ENCODE data around the gene TBC1D21.
A peak's percentile ranks its signal among the peaks of the same experiment; 100 is the strongest.

TBC1D21 gene

GRCh38 chr15:73930790-73931281, 57.5 kb downstream of the TBC1D21 start:
- no peak overlapping the region for H3K4me3 ChIP-seq (ENCODE audit: low read depth, low read length)
- TF ChIP-seq CTCF (IDR thresholded peaks at IDR 0.05; ENCODE audit: low read depth, low read length): no peak

- no peak for TF ChIP-seq CTCF (IDR thresholded peaks at IDR 0.05; ENCODE audit: low read depth, low read length)
- H3K4me3 ChIP-seq (ENCODE audit: low read depth, low read length): no peak overlapping the region
Measured at GRCh38 chr15:73931441-73931840, 58.1 kb downstream of the TBC1D21 start.

- no peak for TF ChIP-seq CTCF (IDR thresholded peaks at IDR 0.05; ENCODE audit: low read depth, low read length)
- no peak overlapping the region for H3K4me3 ChIP-seq (ENCODE audit: low read depth, low read length)
Measured at GRCh38 chr15:73932381-73933191, 59.2 kb downstream of the TBC1D21 start.

GRCh38 chr15:73934281-73934680, 60.9 kb downstream of the TBC1D21 start:
- no peak overlapping the region for H3K4me3 ChIP-seq (ENCODE audit: low read depth, low read length)
- TF ChIP-seq CTCF (IDR thresholded peaks at IDR 0.05; ENCODE audit: low read depth, low read length): no peak

- no peak for TF ChIP-seq CTCF (IDR thresholded peaks at IDR 0.05; ENCODE audit: low read depth, low read length)
Measured at GRCh38 chr15:73935547-73935946, 62.2 kb downstream of the TBC1D21 start.

DNA sequence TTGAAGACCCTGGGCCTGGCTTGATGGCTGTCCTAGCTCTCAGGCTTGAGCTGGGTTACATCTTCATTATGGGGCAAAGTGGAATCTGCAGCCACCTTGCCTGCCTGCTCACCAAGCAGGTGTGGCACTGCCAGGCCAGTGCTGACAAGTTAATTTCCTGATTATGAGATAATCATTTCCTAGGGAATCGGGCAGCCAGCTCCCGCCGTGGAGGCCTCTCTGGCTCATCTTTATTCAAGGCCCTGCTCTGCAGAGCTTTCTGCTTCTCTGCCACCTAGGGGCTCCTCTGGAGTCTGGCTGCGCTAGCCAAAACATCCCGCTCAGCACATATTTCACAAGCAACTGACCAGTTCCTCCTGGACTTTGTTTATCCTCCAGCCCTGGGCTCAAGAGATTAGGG, 62.8 kb downstream of the TBC1D21 start:
- peak; percentile 30; the same call in 1 of the 2 replicates for TF ChIP-seq CTCF (IDR thresholded peaks at IDR 0.05; ENCODE audit: low read depth, low read length)

More at GRCh38 chr15:73935547-73935946, 62.2 kb downstream of the TBC1D21 start:
- no peak overlapping the region for H3K4me3 ChIP-seq (ENCODE audit: low read depth, low read length)

GRCh38 chr15:73936588-73937290, 63.4 kb downstream of the TBC1D21 start:
- H3K4me3 ChIP-seq (ENCODE audit: low read depth, low read length): no peak overlapping the region
- TF ChIP-seq CTCF (IDR thresholded peaks at IDR 0.05; ENCODE audit: low read depth, low read length): no peak

More for the DNA sequence above, 62.8 kb downstream of the TBC1D21 start:
- no peak overlapping the region for H3K4me3 ChIP-seq (ENCODE audit: low read depth, low read length)
